ENCODE results near the gene ARF3.

ARF3 gene

GRCh38 chr12:48970702-48971334 lies 13.5 kb upstream of the ARF3 start:
- no peak for TF ChIP-seq CTCF (conservative IDR thresholded peaks at IDR 0.05; ENCODE audit: control insufficient read depth, insufficient read depth, low read depth, low read length)
- DNase-seq (ENCODE audit: low read depth) = no peak
- no peak overlapping the region for H3K4me3 ChIP-seq (ENCODE audit: control insufficient read depth, low read depth, low read length)

- no peak for TF ChIP-seq CTCF (conservative IDR thresholded peaks at IDR 0.05; ENCODE audit: control insufficient read depth, insufficient read depth, low read depth, low read length)
- DNase-seq (ENCODE audit: low read depth) = no peak
- H3K4me3 ChIP-seq (ENCODE audit: control insufficient read depth, low read depth, low read length) = no peak overlapping the region
These were observed 12.8 kb upstream of the ARF3 start for GRCh38 chr12:48969833-48970701.

- no peak for TF ChIP-seq CTCF (conservative IDR thresholded peaks at IDR 0.05; ENCODE audit: control insufficient read depth, insufficient read depth, low read depth, low read length)
- no peak overlapping the region for H3K4me3 ChIP-seq (ENCODE audit: control insufficient read depth, low read depth, low read length)
- no peak for DNase-seq (ENCODE audit: low read depth)
These were observed 12.0 kb upstream of the ARF3 start for GRCh38 chr12:48969160-48969771.

GRCh38 chr12:48968467-48968866 lies 11.2 kb upstream of the ARF3 start:
- no peak for TF ChIP-seq CTCF (conservative IDR thresholded peaks at IDR 0.05; ENCODE audit: control insufficient read depth, insufficient read depth, low read depth, low read length)
- H3K4me3 ChIP-seq (ENCODE audit: control insufficient read depth, low read depth, low read length) = no peak overlapping the region
- no peak for DNase-seq (ENCODE audit: low read depth)

- TF ChIP-seq CTCF (conservative IDR thresholded peaks at IDR 0.05; ENCODE audit: control insufficient read depth, insufficient read depth, low read depth, low read length) = no peak
- H3K4me3 ChIP-seq (ENCODE audit: control insufficient read depth, low read depth, low read length) = no peak overlapping the region
These were observed 10.7 kb upstream of the ARF3 start for GRCh38 chr12:48967991-48968390.

GRCh38 chr12:48966177-48966895 lies 9.0 kb upstream of the ARF3 start:
- TF ChIP-seq CTCF (conservative IDR thresholded peaks at IDR 0.05; ENCODE audit: control insufficient read depth, insufficient read depth, low read depth, low read length) = no peak
- DNase-seq (ENCODE audit: low read depth) = no peak
- H3K4me3 ChIP-seq (ENCODE audit: control insufficient read depth, low read depth, low read length) = no peak overlapping the region

More at GRCh38 chr12:48967991-48968390, 10.7 kb upstream of the ARF3 start:
- DNase-seq (ENCODE audit: low read depth) = no peak
